GM12891 (cell line): ENCODE measurements around the gene POSTN.

Experiments used
- POLR2AphosphoS5 ChIP-seq: IDR thresholded peaks from 2 replicates; pipeline ENCODE4 v1.6.1; 2011; ENCODE audit warnings: low read depth, low read length, control low read depth
- TAF1 ChIP-seq: IDR thresholded peaks from 2 replicates; pipeline ENCODE4 v1.6.1; 2011; ENCODE audit warnings: low read depth, low read length, control low read depth

DNA sequence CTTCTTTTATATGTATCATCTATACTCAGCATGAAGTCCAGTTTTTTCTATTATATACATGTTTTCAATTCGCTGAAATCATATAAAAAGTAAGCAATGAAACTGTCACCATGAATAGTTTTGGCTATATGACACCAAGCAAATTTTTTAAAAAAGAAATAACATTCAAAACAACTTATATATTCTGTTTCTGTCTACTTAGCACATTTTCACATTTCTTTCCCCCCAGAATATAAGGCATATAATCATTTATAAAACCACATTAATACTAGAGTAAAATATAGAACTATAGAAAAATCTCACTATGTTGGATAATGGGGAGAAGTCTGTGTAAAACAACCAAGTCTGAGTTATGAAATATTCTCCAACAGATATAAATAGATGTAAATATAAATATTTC lies 33.1 kb downstream of the POSTN start:
- TF ChIP-seq TAF1 (no peak), POLR2AphosphoS5 (no peak)
